Thyroid gland (tissue), 4 donors: ENCODE results near the gene ALDH2.

Experiments used
- CTCF ChIP-seq, 6 experiments: fragments of 200-600 bp in 3 of 6; fragments of 450-650 bp in 3 of 6; sonication (generic) in 3 of 6; IDR thresholded peaks; one replicate each; pipeline ENCODE4 v1.5.1; 2016 to 2019; ENCODE audit warnings: antibody characterized with exemption in 6 of 6, mild to moderate bottlenecking in 2 of 6, inconsistent platforms in 1 of 6, moderate library complexity in 1 of 6
- POLR2A ChIP-seq, 2 donors: fragments of 450-650 bp; IDR thresholded peaks; one replicate each; pipeline ENCODE4 v1.6.1; 2017; ENCODE audit warnings: antibody characterized with exemption in 2 of 2, mild to moderate bottlenecking in 2 of 2, moderate library complexity in 1 of 2

GRCh38 chr12:111768159-111768895 is 1.6 kb downstream of the ALDH2 start:
- TF ChIP-seq CTCF (IDR thresholded peaks at IDR 0.05) (no peak), POLR2A (IDR thresholded peaks at IDR 0.05) (no peak)
